Peyer's patch (tissue), 4 donors: ENCODE measurements around the gene CDK2.

Source experiments
- POLR2A ChIP-seq, 2 donors: fragments of 450-650 bp; IDR thresholded peaks; one replicate each; pipeline ENCODE4 v1.5.1; 2017; ENCODE audit warnings: antibody characterized with exemption in 2 of 2, mild to moderate bottlenecking in 2 of 2, moderate library complexity in 2 of 2
- TF ChIP-seq, protein P1 (sequence below), 6 experiments: fragments of 450-650 bp in 4 of 6; fragments of 200-600 bp in 2 of 6; sonication (generic) in 1 of 6; IDR thresholded peaks; one replicate each; pipeline ENCODE4 v1.5.1; 2017 to 2019; ENCODE audit warnings: antibody characterized with exemption in 6 of 6, mild to moderate bottlenecking in 3 of 6, moderate library complexity in 1 of 6

DNA sequence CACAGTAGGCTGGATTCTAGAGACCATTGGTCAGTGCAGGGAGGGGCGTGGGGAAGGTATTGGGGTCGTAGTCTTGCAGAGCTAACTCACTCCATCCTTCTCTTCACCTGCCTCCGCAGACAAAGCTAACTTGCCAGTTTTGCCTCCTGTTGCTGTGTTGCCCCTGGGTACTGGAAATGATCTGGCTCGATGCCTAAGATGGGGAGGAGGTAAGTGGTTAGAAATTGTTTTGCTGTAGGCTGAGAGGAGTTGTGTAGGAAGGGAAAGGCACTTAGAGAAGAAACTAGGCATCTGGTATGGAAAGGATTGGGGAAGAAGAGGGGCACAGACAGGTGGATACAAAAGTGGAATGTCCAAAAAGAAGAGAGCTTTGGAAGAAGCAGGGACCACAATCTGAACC, 24.6 kb upstream of the CDK2 start:
- no peak for TF ChIP-seq POLR2A (IDR thresholded peaks at IDR 0.05)
- TF ChIP-seq, protein P1, sequence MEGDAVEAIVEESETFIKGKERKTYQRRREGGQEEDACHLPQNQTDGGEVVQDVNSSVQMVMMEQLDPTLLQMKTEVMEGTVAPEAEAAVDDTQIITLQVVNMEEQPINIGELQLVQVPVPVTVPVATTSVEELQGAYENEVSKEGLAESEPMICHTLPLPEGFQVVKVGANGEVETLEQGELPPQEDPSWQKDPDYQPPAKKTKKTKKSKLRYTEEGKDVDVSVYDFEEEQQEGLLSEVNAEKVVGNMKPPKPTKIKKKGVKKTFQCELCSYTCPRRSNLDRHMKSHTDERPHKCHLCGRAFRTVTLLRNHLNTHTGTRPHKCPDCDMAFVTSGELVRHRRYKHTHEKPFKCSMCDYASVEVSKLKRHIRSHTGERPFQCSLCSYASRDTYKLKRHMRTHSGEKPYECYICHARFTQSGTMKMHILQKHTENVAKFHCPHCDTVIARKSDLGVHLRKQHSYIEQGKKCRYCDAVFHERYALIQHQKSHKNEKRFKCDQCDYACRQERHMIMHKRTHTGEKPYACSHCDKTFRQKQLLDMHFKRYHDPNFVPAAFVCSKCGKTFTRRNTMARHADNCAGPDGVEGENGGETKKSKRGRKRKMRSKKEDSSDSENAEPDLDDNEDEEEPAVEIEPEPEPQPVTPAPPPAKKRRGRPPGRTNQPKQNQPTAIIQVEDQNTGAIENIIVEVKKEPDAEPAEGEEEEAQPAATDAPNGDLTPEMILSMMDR (IDR thresholded peaks at IDR 0.05): no peak
